Activated T-cell treated with anti-CD3 and anti-CD28 coated beads, Interleukin-2, amount 50 U/mL, for 72 hours (primary cell): ENCODE results near the gene EDDM13. TPM values are rescaled to one million over a fixed set of nuclear protein-coding genes. Genes with fewer than 3 reads are reported as not detected.

Experiments used
- ATAC-seq, 2 donors: fragments of 150-1000 bp; cut with Tn5 transposase; replicated peaks in 1 of 2; 2 replicates each; pipeline ENCODE4 v1.10.0; 2021; ENCODE audit warnings: moderate library complexity in 2 of 2, mild to moderate bottlenecking in 1 of 2
- DNase-seq, 2 donors: peaks; one replicate each; pipeline ENCODE4 v3.0.0; 2021 to 2022; ENCODE audit warnings: mixed read lengths in 1 of 2
- H3K27ac Mint-ChIP-seq: one replicate; pipeline ENCODE4 v1.8.0; 2022; ENCODE audit warnings: mild to moderate bottlenecking, moderate library complexity, mixed read lengths
- H3K27me3 Mint-ChIP-seq: one replicate; pipeline ENCODE4 v1.8.0; 2022; ENCODE audit warnings: low read depth, mixed read lengths
- H3K36me3 Mint-ChIP-seq, 2 donors: one replicate each; pipeline ENCODE4 v1.8.0; 2022; ENCODE audit warnings: mixed read lengths in 2 of 2, mild to moderate bottlenecking in 1 of 2; ENCODE audit not compliant: insufficient read depth in 2 of 2
- H3K4me1 Mint-ChIP-seq: one replicate; pipeline ENCODE4 v1.8.0; 2022; ENCODE audit warnings: low read depth, mixed read lengths
- H3K4me3 Mint-ChIP-seq, 2 donors: one replicate each; pipeline ENCODE4 v1.8.0; 2022; ENCODE audit warnings: mild to moderate bottlenecking in 2 of 2, mixed read lengths in 2 of 2, moderate library complexity in 2 of 2
- H3K9me3 Mint-ChIP-seq, 2 donors: one replicate each; pipeline ENCODE4 v1.8.0; 2022; ENCODE audit warnings: mixed read lengths in 2 of 2
- total RNA-seq, 2 donors: library from RNA; stranded (reverse); gene quantifications; one replicate each; pipeline ENCODE4 v1.2.3, GENCODE V29; 2022

Gene EDDM13
- total RNA-seq, 2 donors from 2014 or later = 0.67 TPM; not detected in 1

DNA sequence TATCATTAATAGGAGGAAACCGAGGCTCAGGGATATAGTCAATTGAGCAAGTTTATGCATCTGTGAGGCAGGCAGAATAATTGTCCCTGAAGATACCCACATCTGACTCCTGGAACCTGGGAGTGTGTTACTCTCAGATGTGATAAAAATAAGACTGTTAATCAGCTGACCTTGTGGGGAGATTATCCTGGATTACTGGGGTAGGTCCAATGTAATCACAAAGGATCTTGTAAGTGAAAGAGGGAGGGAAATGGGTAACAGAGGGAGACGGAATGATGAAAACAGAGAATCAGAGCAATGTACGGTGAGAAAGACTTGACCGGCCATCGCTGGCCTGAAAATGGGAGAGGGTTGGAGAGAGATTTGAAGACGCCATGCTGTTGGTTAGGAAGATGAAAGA is 3.2 kb upstream of the EDDM13 start:
- no peaks in the 10 kb centered on the region for H3K27me3 Mint-ChIP-seq
- no peak overlapping the region for H3K27ac Mint-ChIP-seq
- DNase-seq = no peak
- no peaks in the 10 kb centered on the region for H3K9me3 Mint-ChIP-seq
- no peak overlapping the region for H3K4me3 Mint-ChIP-seq
- no peak for ATAC-seq
- no peaks in the 10 kb centered on the region for H3K4me1 Mint-ChIP-seq
- no peaks in the 10 kb centered on the region for H3K36me3 Mint-ChIP-seq

DNA sequence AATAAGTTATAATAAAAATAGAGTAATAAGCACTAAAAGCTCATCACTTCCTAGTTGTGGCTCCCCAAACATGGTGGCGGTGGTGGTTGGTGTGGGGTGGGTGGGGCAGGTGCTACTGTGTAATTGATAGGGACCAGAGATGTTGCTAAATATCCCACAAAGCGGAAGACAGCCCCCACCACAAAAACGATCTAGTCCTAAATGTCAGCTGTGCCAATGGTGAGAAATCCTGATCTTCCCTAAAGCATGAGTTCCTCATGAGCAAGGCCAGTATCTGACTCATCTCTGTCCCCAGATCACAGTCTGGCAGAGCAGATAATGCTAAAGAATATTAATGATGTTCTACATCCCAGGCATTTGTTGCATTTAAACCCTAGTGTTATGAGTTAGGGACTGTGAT is 1.9 kb upstream of the EDDM13 start:
- H3K27me3 Mint-ChIP-seq = no peaks in the 10 kb centered on the region
- ATAC-seq (no peak), DNase-seq (no peak)
- no peaks in the 10 kb centered on the region for H3K4me1 Mint-ChIP-seq
- no peak overlapping the region for H3K4me3 Mint-ChIP-seq
- no peak overlapping the region for H3K27ac Mint-ChIP-seq
- H3K36me3 Mint-ChIP-seq = no peaks in the 10 kb centered on the region
- H3K9me3 Mint-ChIP-seq = no peaks in the 10 kb centered on the region

DNA sequence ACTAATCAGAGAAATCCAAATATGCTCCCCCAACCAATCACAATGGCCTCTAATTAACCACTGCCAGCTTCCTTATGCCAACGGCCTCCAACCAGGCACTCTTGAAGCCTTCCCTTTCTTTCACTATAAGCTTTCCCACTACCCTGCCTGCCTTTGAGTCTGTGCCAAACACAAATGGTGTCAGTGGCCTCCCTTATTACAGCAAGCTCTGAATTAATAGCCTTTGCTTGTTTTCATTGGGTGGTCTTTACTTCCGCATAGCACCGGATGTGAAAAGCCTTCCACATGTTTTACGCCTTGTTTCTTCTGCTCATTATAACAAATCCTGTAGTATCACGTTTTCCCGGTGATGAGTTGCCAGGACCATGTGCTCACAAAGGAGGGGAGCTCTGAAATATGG is 1.4 kb upstream of the EDDM13 start:
- Mint-ChIP-seq H3K9me3 (no peaks in the 10 kb centered on the region), H3K27ac (no peak overlapping the region)
- no peak for ATAC-seq

DNA sequence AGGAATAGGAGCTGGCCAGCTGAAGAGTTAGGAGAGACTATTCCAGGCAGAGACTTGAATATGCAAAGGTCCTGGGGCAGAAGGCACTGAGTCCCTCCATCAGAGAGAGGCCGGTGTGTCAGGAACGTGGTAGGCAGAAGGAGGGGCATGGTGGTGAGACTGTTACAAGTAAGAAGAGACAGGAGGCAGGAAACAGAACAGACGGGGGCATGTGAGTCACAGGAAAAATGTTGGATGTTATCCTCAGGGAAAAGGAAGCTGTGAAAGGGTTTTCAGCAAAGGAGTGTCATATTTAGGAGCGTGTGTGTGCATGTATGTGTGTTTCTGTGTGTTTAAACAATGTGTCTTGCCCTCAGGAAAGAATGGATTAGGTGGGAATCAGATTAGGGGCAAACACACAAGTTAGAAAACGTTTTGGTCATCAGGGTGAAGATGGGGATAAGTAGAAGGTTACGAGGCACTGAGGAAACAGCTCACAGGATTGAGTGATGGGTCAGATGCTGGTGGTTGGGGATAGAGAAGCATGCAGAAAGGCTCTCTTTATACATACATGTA is 1.1 kb downstream of the EDDM13 start:
- ATAC-seq (no peak), DNase-seq (no peak)
- peaks cover 0 to 1% of the 10 kb centered on the region in 2 donors for H3K36me3 Mint-ChIP-seq
- H3K4me3 Mint-ChIP-seq = no peak overlapping the region
- no peak overlapping the region for H3K27ac Mint-ChIP-seq
- no peaks in the 10 kb centered on the region for H3K27me3 Mint-ChIP-seq
- no peaks in the 10 kb centered on the region for H3K4me1 Mint-ChIP-seq
- no peaks in the 10 kb centered on the region for H3K9me3 Mint-ChIP-seq

More for the DNA sequence above, 1.4 kb upstream of the EDDM13 start:
- H3K27me3 Mint-ChIP-seq = no peaks in the 10 kb centered on the region
- no peak overlapping the region for H3K4me3 Mint-ChIP-seq
- DNase-seq = no peak
- no peaks in the 10 kb centered on the region for H3K4me1 Mint-ChIP-seq
- H3K36me3 Mint-ChIP-seq = no peaks in the 10 kb centered on the region

DNA sequence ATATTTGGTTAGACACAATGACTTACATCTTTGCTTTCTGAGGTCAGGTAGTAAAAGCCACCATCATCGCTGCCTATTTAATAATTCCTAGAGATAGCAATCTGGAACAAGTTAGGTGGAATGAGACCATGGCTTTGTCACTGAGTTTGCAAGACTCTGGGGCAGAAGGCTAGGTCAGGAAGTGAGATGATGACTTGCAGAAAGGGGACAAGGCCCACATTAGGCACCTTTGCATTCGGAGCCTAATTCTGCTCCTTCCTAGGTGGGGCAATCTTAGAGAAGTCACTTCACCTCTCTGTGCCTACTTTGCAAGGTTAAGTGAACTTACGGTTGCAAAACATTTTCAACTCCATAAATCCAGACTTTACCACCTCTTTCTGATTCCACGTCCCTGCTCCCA is 10.3 kb downstream of the EDDM13 start:
- peaks cover 1 to 2% of the 10 kb centered on the region in 2 donors for H3K36me3 Mint-ChIP-seq
- peaks cover 0 to 2% of the 10 kb centered on the region in 2 donors for H3K9me3 Mint-ChIP-seq
- no peak for DNase-seq
- H3K4me3 Mint-ChIP-seq = no peak overlapping the region
- no peaks in the 10 kb centered on the region for H3K27me3 Mint-ChIP-seq
- H3K27ac Mint-ChIP-seq = no peak overlapping the region
- ATAC-seq = no peak
- no peaks in the 10 kb centered on the region for H3K4me1 Mint-ChIP-seq

DNA sequence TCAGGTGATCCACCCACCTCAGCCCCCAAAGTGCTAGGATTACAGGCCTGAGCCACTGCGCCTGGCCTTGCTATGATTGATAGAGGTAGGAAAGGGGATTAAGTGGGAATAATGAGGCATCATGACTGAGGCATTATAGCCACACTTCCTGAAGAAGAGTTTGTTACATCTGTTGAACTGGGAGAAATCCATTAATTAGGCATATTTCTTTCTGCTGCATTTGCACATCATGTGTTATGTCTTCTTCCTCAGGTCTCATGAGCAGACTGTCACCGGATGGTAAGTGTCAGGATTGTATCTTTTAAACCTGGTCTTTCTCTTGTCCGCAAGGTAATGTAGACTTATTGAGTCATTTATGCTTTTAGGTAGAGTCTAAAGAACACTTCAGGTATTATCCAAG is 12.2 kb downstream of the EDDM13 start:
- ATAC-seq (no peak), DNase-seq (no peak)
- Mint-ChIP-seq H3K27ac (no peak overlapping the region), H3K4me3 (no peak overlapping the region), H3K9me3 (peaks cover 0 to 2% of the 10 kb centered on the region in 2 donors), H3K4me1 (no peaks in the 10 kb centered on the region), H3K27me3 (no peaks in the 10 kb centered on the region), H3K36me3 (peaks cover 0 to 1% of the 10 kb centered on the region in 2 donors)

- ATAC-seq (no peak), DNase-seq (no peak)
- H3K4me1 Mint-ChIP-seq = no peaks in the 10 kb centered on the region
- peaks cover 0 to 2% of the 10 kb centered on the region in 2 donors for H3K9me3 Mint-ChIP-seq
- no peak overlapping the region for H3K4me3 Mint-ChIP-seq
- no peaks in the 10 kb centered on the region for H3K27me3 Mint-ChIP-seq
- peaks cover 2 to 7% of the 10 kb centered on the region in 2 donors for H3K36me3 Mint-ChIP-seq
- no peak overlapping the region for H3K27ac Mint-ChIP-seq
These were observed 17.6 kb downstream of the EDDM13 start for GRCh38 chr19:56290104-56290503.

- peaks cover 0 to 2% of the 10 kb centered on the region in 2 donors for H3K9me3 Mint-ChIP-seq
- H3K4me3 Mint-ChIP-seq = no peak overlapping the region
- peak; percentile 60 to 82 for ATAC-seq
- peak; percentile 24 to 26 for DNase-seq
- H3K36me3 Mint-ChIP-seq = peaks cover 2 to 8% of the 10 kb centered on the region in 2 donors
- H3K4me1 Mint-ChIP-seq = no peaks in the 10 kb centered on the region
- H3K27ac Mint-ChIP-seq = no peak overlapping the region
- H3K27me3 Mint-ChIP-seq = no peaks in the 10 kb centered on the region
These were observed 19.3 kb downstream of the EDDM13 start for GRCh38 chr19:56291867-56292266.

GRCh38 chr19:56294549-56294948 is 22.0 kb downstream of the EDDM13 start:
- H3K27me3 Mint-ChIP-seq = no peaks in the 10 kb centered on the region
- H3K4me1 Mint-ChIP-seq = no peaks in the 10 kb centered on the region
- H3K36me3 Mint-ChIP-seq = peaks cover 2 to 8% of the 10 kb centered on the region in 2 donors
- ATAC-seq (no peak), DNase-seq (no peak)
- H3K9me3 Mint-ChIP-seq = peaks cover 0 to 2% of the 10 kb centered on the region in 2 donors
- H3K27ac Mint-ChIP-seq = no peak overlapping the region
- no peak overlapping the region for H3K4me3 Mint-ChIP-seq

GRCh38 chr19:56295531-56296455 is 23.2 kb downstream of the EDDM13 start:
- Mint-ChIP-seq H3K9me3 (peaks cover 0 to 2% of the 10 kb centered on the region in 2 donors), H3K36me3 (peaks cover 2 to 8% of the 10 kb centered on the region in 2 donors), H3K4me1 (no peaks in the 10 kb centered on the region), H3K27ac (no peak overlapping the region), H3K27me3 (no peaks in the 10 kb centered on the region), H3K4me3 (no peak overlapping the region)
- DNase-seq = no peak
- no peak for ATAC-seq

DNA sequence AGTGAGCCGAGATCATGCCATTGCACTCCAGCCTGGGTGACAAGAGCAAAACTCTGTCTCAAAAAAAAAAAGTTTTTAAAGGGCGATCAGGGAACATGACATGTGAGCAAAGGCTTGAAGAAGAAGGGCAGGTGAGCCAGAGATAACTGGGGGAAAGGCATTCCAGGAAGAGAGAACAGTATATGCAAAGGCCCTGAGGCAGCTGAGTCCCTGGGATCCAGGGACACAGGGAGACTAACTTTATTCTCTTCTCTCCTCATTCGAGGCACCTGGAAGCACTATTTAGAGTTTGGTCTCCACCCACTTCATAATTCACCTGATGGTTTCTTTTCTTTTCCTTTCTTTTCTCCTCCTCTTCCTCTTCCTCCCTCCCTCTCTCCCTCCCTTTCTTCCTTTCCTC is 24.5 kb downstream of the EDDM13 start:
- no peak for DNase-seq
- H3K27me3 Mint-ChIP-seq = no peaks in the 10 kb centered on the region
- H3K9me3 Mint-ChIP-seq = peaks cover 0 to 2% of the 10 kb centered on the region in 2 donors
- no peak for ATAC-seq
- H3K4me3 Mint-ChIP-seq = no peak overlapping the region
- peaks cover 8% of the 10 kb centered on the region for H3K4me1 Mint-ChIP-seq
- no peak overlapping the region for H3K27ac Mint-ChIP-seq
- H3K36me3 Mint-ChIP-seq = peaks cover 2 to 7% of the 10 kb centered on the region in 2 donors

DNA sequence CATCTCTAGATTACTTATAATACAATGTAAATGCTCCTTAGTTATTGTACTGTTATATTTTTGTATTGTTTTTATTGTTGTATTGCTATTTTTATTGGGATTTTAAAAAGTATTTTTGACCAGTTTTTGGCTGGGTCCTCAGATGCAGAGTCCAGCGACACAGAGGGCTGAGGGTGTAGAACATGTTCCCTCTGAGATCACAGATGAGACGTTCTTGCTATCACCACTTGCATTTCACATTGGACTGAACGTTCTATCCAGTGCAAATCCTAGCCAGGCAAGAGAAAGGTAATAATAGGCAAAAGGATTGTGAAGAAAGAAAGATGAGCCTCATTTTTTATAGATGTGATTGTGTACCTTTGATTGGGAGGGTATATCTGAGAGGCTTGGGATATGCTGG is 27.1 kb downstream of the EDDM13 start:
- Mint-ChIP-seq H3K4me3 (no peak overlapping the region), H3K4me1 (peaks cover 11% of the 10 kb centered on the region), H3K27me3 (no peaks in the 10 kb centered on the region), H3K36me3 (peaks cover 0 to 6% of the 10 kb centered on the region in 2 donors), H3K27ac (no peak overlapping the region), H3K9me3 (peaks cover 0 to 2% of the 10 kb centered on the region in 2 donors)
- ATAC-seq (no peak), DNase-seq (no peak)

- Mint-ChIP-seq H3K27me3 (no peaks in the 10 kb centered on the region), H3K9me3 (peaks cover 0 to 2% of the 10 kb centered on the region in 2 donors), H3K36me3 (peaks cover 0 to 5% of the 10 kb centered on the region in 2 donors), H3K27ac (no peak overlapping the region), H3K4me3 (no peak overlapping the region), H3K4me1 (peaks cover 11% of the 10 kb centered on the region)
- DNase-seq = no peak
- ATAC-seq = no peak
These were observed 28.6 kb downstream of the EDDM13 start for GRCh38 chr19:56301155-56301554.
